GM18858 (cell line): ENCODE measurements around the gene APLF.
"Not testable (repeated sequence)": the region's sequence is repeated elsewhere in the genome, so short reads cannot be mapped to it uniquely, and the experiment has no call there.

ENCODE experiments used
- ATAC-seq: cut with Tn5 transposase; IDR thresholded peaks from one replicate; pipeline ENCODE4 v1.9.1; 2021; ENCODE audit not compliant: unreplicated experiment

Gene APLF

GRCh38 chr2:68569604-68570003 is 102.2 kb downstream of the APLF start:
- ATAC-seq, result no peak

GRCh38 chr2:68570434-68570833 is 103.0 kb downstream of the APLF start:
- ATAC-seq, result not testable (repeated sequence)

- ATAC-seq, result no peak
These were observed 106.9 kb downstream of the APLF start for GRCh38 chr2:68574202-68574791.

- no peak for ATAC-seq
These were observed 109.8 kb downstream of the APLF start for GRCh38 chr2:68577183-68577582.

GRCh38 chr2:68579689-68580088 is 112.3 kb downstream of the APLF start:
- ATAC-seq, result no peak

GRCh38 chr2:68588589-68588988 is 121.2 kb downstream of the APLF start:
- no peak for ATAC-seq

- no peak for ATAC-seq
These were observed 122.6 kb downstream of the APLF start for GRCh38 chr2:68589963-68590362.

- ATAC-seq, result no peak
These were observed 123.3 kb downstream of the APLF start for GRCh38 chr2:68590702-68591101.

GRCh38 chr2:68591225-68591624 is 123.8 kb downstream of the APLF start:
- no peak for ATAC-seq

- no peak for ATAC-seq
These were observed 126.7 kb downstream of the APLF start for GRCh38 chr2:68594041-68594440.

- ATAC-seq, result peak; percentile 60
These were observed 127.5 kb downstream of the APLF start for GRCh38 chr2:68594674-68595492.

- ATAC-seq, result not testable (repeated sequence)
These were observed 128.1 kb downstream of the APLF start for GRCh38 chr2:68595493-68595785.

GRCh38 chr2:68600495-68600894 is 133.1 kb downstream of the APLF start:
- not testable (repeated sequence) for ATAC-seq

GRCh38 chr2:68603059-68603458 is 135.7 kb downstream of the APLF start:
- no peak for ATAC-seq

- no peak for ATAC-seq
These were observed 136.7 kb downstream of the APLF start for GRCh38 chr2:68604077-68604476.

- ATAC-seq, result no peak
These were observed 138.6 kb downstream of the APLF start for GRCh38 chr2:68605939-68606338.

GRCh38 chr2:68606759-68607158 is 139.4 kb downstream of the APLF start:
- no peak for ATAC-seq

GRCh38 chr2:68607837-68608236 is 140.5 kb downstream of the APLF start:
- ATAC-seq, result no peak

GRCh38 chr2:68612765-68613519 is 145.6 kb downstream of the APLF start:
- ATAC-seq, result no peak

GRCh38 chr2:68620772-68621171 is 153.4 kb downstream of the APLF start:
- ATAC-seq, result no peak

GRCh38 chr2:68623820-68624219 is 156.4 kb downstream of the APLF start:
- no peak for ATAC-seq

GRCh38 chr2:68627615-68628014 is 160.2 kb downstream of the APLF start:
- no peak for ATAC-seq
